Stomach (tissue), 9 donors: Measurements from ENCODE around the gene R3HCC1L. TPM values are rescaled to one million over a fixed set of nuclear protein-coding genes. Genes with fewer than 3 reads are reported as not detected.

Experiments used
- DNase-seq, 2 donors: peaks; one replicate each; pipeline versions ENCODE4 v3.0.0 to v3.0.0-alpha.2; 2013 to 2019
- H3K27ac ChIP-seq, 5 donors: fragments of 200-600 bp in 4 of 5; sonication (generic) in 4 of 5; one replicate each; pipeline ENCODE4 v1.5.1; 2013 to 2019; ENCODE audit warnings: mild to moderate bottlenecking in 1 of 5, moderate library complexity in 1 of 5
- H3K27me3 ChIP-seq, 3 donors: fragments of 200-600 bp; sonication (generic); one replicate each; pipeline ENCODE4 v1.5.1; 2017 to 2019; ENCODE audit warnings: mixed run types in 1 of 3
- H3K36me3 ChIP-seq, 4 donors: fragments of 200-600 bp; sonication (generic); 1 replicate in 3 of 4; 2 replicates in 1 of 4; pipeline ENCODE4 v1.5.1; 2016 to 2019
- H3K4me1 ChIP-seq, 4 donors: fragments of 200-600 bp; sonication (generic); one replicate each; pipeline ENCODE4 v1.5.1; 2016 to 2019
- H3K4me3 ChIP-seq, 4 donors: fragments of 200-600 bp; sonication (generic) in 3 of 4; one replicate each; pipeline ENCODE4 v1.5.1; 2016 to 2019; ENCODE audit warnings: mild to moderate bottlenecking in 1 of 4
- H3K9me3 ChIP-seq, 4 donors: fragments of 200-600 bp; sonication (generic); one replicate each; pipeline ENCODE4 v1.5.1; 2016 to 2019
- EP300 ChIP-seq: sonication (generic); formaldehyde crosslinking; IDR thresholded peaks from one replicate; pipeline ENCODE4 v1.6.1; 2017; ENCODE audit warnings: antibody characterized with exemption
- POLR2A ChIP-seq, 4 donors: fragments of 450-650 bp; IDR thresholded peaks; one replicate each; pipeline ENCODE4 v1.6.1; 2016; ENCODE audit warnings: antibody characterized with exemption in 4 of 4, control low read depth in 2 of 4, mild to moderate bottlenecking in 1 of 4, moderate library complexity in 1 of 4
- POLR2AphosphoS5 ChIP-seq, 3 donors: sonication (generic); formaldehyde crosslinking; IDR thresholded peaks; one replicate each; pipeline ENCODE4 v1.6.1; 2016; ENCODE audit warnings: antibody characterized with exemption in 3 of 3
- WGBS, 5 donors: extraction: QIAGEN DNeasy Blood & Tissue Kit in 3 of 5; methylation state at CpG; one replicate each; pipeline versions ENCODE4 v1.1.5 to v1.1.7; 2013 to 2018; 5-methylcytosine and 5-hydroxymethylcytosine counted together
- intact Hi-C: fragments of 100-400 bp; cut with DNase I; formaldehyde crosslinking; loops from one replicate; pipeline ENCODE4 v1.15.1; 2023; ENCODE audit warnings: low total_unique reads
- polyA plus RNA-seq, 3 donors: library from polyadenylated mRNA; stranded (reverse); fragments of 200-250 nt; gene quantifications; one replicate each; pipeline ENCODE4 v1.2.3, GENCODE V29; 2013
- total RNA-seq, 5 donors: library from RNA; depleted of rRNA; stranded (reverse); fragments of >200 nt; gene quantifications; one replicate each; pipeline versions ENCODE4 v1.1.0 to v1.2.3, GENCODE V29; 2014 to 2016
- TF ChIP-seq, protein P1 (sequence below), 7 experiments: fragments of 450-650 bp in 4 of 7; fragments of 200-600 bp in 3 of 7; sonication (generic) in 3 of 7; IDR thresholded peaks; one replicate each; pipeline ENCODE4 v1.5.1; 2016 to 2019; ENCODE audit warnings: antibody characterized with exemption in 7 of 7, control low read depth in 2 of 7, mild to moderate bottlenecking in 1 of 7
- donor health status: healthy with polysubstance abuse.
- donor health status: Bipolar disorder and iron deficiency.
- donor health status: healthy.

Gene R3HCC1L
- total and polyA plus RNA-seq, 8 donors = 7.3 to 97.6 (median 15.3) TPM

DNA sequence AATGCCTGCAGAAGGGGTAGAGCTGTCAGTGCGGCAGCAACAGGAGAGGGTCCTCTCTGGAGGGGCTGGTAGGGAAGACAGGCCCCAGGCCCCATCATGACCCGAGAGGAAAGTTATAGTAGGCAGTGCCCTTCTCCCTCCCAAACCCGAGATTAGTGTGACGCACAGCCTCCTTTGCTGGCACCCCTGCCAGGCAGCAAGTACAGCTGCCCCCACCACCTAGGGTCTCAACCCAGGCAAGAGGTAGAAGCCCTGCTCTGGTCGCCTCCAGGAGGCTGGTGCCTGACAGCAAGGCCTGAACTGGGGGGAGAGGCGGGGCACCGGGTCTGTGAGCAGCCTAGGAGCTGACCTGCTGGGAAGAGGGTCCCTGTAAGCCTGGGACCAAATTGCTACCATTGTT lies 118.0 kb downstream of the R3HCC1L start:
- H3K27me3 ChIP-seq = no peaks in the 10 kb centered on the region
- peak in 1 of 2 donors; percentile 1 for DNase-seq
- intact Hi-C loops = no loop called here
- H3K4me1 ChIP-seq = no peaks in the 10 kb centered on the region
- H3K4me3 ChIP-seq = no peak overlapping the region
- H3K27ac ChIP-seq = no peak overlapping the region
- WGBS, 5 donors = 88 to 96% (median 94%) methylated on average over 4 to 7 of the region's 7 CpGs
- no peaks in the 10 kb centered on the region for H3K9me3 ChIP-seq
- no peak for TF ChIP-seq POLR2AphosphoS5 (IDR thresholded peaks at IDR 0.05)
- no peak for TF ChIP-seq POLR2A (IDR thresholded peaks at IDR 0.05)
- TF ChIP-seq EP300 = no peak
- TF ChIP-seq, protein P1, sequence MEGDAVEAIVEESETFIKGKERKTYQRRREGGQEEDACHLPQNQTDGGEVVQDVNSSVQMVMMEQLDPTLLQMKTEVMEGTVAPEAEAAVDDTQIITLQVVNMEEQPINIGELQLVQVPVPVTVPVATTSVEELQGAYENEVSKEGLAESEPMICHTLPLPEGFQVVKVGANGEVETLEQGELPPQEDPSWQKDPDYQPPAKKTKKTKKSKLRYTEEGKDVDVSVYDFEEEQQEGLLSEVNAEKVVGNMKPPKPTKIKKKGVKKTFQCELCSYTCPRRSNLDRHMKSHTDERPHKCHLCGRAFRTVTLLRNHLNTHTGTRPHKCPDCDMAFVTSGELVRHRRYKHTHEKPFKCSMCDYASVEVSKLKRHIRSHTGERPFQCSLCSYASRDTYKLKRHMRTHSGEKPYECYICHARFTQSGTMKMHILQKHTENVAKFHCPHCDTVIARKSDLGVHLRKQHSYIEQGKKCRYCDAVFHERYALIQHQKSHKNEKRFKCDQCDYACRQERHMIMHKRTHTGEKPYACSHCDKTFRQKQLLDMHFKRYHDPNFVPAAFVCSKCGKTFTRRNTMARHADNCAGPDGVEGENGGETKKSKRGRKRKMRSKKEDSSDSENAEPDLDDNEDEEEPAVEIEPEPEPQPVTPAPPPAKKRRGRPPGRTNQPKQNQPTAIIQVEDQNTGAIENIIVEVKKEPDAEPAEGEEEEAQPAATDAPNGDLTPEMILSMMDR (IDR thresholded peaks at IDR 0.05) = no peak
- peaks cover 17 to 79% (median 58%) of the 10 kb centered on the region in 4 donors for H3K36me3 ChIP-seq

DNA sequence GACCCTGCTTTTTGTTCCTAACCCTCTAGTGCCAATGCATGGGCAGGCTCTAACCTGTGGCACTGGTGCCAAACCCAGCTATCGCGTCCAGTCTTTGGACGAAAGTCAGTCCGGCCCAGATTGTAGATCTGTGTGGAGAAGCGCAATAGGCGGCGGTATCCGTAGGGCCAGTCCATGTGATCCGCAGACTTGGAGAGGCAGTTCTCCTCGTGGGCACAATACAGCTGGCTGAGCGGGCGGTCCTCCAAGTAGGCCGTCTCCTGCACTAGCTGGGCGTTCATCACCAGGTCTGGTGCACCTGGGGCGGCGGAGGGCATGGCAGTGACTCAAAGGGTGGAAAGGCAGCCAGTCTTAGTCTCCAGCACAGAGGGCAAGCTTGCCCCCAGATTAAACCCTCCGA lies 119.0 kb downstream of the R3HCC1L start:
- Histone ChIP-seq H3K27me3 (no peaks in the 10 kb centered on the region), H3K4me3 (no peak overlapping the region), H3K27ac (no peak overlapping the region), H3K4me1 (no peaks in the 10 kb centered on the region), H3K9me3 (no peaks in the 10 kb centered on the region), H3K36me3 (peaks cover 8 to 69% (median 47%) of the 10 kb centered on the region in 4 donors)
- WGBS, 5 donors = 87 to 100% (median 93%) methylated on average over 2 to 17 of the region's 17 CpGs
- TF ChIP-seq EP300 (no peak), POLR2AphosphoS5 (IDR thresholded peaks at IDR 0.05) (no peak), POLR2A (IDR thresholded peaks at IDR 0.05) (no peak)
- TF ChIP-seq, protein P1 (IDR thresholded peaks at IDR 0.05) = no peak
- peak in 1 of 2 donors; percentile 2 for DNase-seq
- intact Hi-C loops = no loop called here

DNA sequence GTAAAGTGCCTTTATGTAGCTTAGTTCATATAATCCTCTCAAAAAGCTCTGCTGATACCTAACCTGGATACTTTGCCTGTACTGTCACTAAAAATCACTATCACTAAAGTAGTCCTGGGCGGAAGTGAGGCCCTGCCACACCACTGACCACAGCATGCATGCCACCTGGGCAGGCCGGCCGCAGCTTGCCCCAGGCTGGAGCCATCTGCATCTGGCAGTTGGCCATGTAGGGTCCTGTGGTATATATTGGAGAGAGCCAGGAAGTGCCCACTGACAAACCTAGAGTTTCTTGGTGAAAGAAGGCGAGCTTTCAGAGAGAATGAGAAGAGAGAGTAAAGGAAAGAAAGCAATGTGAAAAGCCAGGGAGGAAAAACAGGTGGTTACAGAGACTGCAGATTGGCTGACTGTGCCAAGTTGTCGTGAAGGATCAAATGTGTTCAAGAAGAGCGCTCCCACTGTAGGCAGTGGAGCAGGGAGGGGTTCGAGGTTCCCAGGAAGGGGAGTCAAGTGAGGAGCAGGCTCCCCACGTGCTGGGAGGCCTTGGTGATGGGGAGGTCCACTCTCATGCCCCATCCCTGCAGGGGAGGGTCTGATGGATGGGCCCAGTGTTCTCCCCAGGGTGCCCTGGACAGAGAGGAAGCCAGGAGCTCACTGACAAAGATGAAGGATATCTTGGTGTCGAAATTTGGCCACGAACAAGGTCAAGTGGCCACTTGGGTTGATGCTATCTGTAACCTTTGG lies 119.9 kb downstream of the R3HCC1L start:
- H3K4me3 ChIP-seq = no peak overlapping the region
- whole genome bisulfite sequencing, 5 donors = 85 to 90% (median 86%) methylated on average over 10 of the region's 10 CpGs

DNA sequence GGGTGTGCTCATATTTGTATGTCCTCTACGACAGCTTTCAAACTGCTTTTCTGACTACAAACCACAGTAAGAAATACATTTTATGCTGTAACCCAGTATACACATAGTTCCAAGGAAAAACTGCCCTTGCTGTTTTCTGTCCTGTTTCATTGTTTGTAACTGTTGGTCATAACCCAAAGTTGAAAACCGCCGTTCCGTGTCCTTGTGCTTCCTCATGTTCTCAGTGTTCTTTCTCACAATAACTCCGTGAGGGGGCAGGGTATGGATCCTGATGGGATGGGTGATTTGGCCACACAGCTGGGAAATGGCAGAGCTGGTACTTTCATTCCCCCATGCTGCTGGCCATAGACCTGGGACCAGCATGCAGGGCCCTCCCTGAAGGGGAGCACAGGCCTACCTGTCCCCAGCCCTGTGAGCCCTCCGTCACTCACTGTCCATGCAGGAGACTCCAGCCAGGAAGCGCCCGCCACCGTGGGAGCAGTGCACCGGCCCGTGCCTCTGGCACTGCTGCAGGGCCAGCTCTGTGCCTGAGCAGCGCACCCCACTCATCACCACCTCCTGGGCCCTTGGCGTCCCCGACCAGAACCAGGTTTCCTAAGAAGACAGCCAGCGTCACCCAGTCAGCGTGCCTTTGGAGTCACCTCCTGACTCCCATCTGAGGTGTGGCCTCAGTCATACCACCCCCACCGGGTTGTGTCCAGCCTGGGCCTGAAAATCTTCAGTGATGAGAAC lies 120.9 kb downstream of the R3HCC1L start:
- Histone ChIP-seq H3K36me3 (peaks cover 0 to 51% (median 30%) of the 10 kb centered on the region in 4 donors), H3K4me3 (no peak overlapping the region), H3K4me1 (peaks cover 0 to 8% (median 2%) of the 10 kb centered on the region in 4 donors), H3K27me3 (no peaks in the 10 kb centered on the region), H3K9me3 (no peaks in the 10 kb centered on the region), H3K27ac (no peak overlapping the region)
- TF ChIP-seq POLR2A (IDR thresholded peaks at IDR 0.05) (no peak), POLR2AphosphoS5 (IDR thresholded peaks at IDR 0.05) (no peak), EP300 (no peak)
- TF ChIP-seq, protein P1 (IDR thresholded peaks at IDR 0.05) = no peak
- DNase-seq = peak in 1 of 2 donors; percentile 2
- WGBS, 5 donors = 79 to 89% (median 86%) methylated on average over 10 to 17 of the region's 17 CpGs
- intact Hi-C loops = no loop called here

More for the DNA sequence above, 119.9 kb downstream of the R3HCC1L start:
- DNase-seq = peak in 1 of 2 donors; percentile 16
- no peak overlapping the region for H3K27ac ChIP-seq
- intact Hi-C loops = no loop called here
- TF ChIP-seq POLR2AphosphoS5 (IDR thresholded peaks at IDR 0.05) (no peak), EP300 (no peak), POLR2A (IDR thresholded peaks at IDR 0.05) (no peak)
- TF ChIP-seq, protein P1 (IDR thresholded peaks at IDR 0.05) = no peak
- peaks cover 0 to under 1% (median 0%) of the 10 kb centered on the region in 4 donors for H3K4me1 ChIP-seq
- H3K9me3 ChIP-seq = no peaks in the 10 kb centered on the region
- peaks cover 1 to 60% (median 38%) of the 10 kb centered on the region in 4 donors for H3K36me3 ChIP-seq
- no peaks in the 10 kb centered on the region for H3K27me3 ChIP-seq
